HG03196 (cell line): ENCODE results near the gene FHDC1.

ENCODE experiments used
- ATAC-seq: cut with Tn5 transposase; IDR thresholded peaks from one replicate; pipeline ENCODE4 v1.9.1; 2021; ENCODE audit not compliant: unreplicated experiment

FHDC1 gene

GRCh38 chr4:152976212-152976761, 40.2 kb downstream of the FHDC1 start:
- no peak for ATAC-seq

GRCh38 chr4:152979731-152980330, 43.7 kb downstream of the FHDC1 start:
- ATAC-seq: no peak

DNA sequence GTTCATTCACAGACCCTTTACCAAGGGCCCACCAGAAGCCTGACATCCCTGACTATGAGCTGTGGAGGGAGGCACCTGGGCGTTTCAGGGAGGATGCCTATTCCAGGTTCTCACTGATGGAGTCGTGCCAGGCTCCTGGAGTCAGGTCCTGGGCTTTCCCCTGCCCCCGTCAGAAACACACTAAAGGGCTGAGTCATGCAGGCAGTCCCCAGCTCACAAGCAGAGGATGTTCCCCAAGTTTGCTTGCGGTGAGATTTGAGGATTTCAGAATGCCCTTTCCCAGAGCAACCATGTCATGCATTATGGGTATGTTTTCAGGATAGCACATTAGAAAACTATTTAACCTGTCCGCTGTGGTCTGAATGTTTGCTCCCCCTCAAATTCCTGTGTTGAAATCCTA, 45.2 kb downstream of the FHDC1 start:
- no peak for ATAC-seq

DNA sequence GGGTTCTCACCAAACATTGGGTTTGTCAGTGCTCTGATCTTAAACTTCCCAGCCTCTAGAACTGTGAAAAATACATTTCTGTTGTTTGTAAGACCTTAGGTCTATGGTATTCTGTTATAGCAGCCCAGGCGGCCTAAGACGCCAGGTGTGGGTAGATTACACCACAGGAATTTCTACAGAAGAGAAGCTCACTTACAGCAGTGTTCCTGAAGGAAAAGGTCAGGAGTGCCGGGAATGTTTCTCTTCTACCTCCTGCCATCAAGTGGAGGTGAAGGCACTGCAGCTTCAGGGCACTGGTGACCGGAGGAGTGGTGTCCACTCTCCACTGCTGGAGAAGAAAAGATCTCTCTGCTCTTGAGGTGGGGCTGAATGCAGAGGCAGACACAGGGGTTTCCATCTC, 45.7 kb downstream of the FHDC1 start:
- ATAC-seq: no peak

GRCh38 chr4:152983221-152983620, 47.1 kb downstream of the FHDC1 start:
- ATAC-seq: no peak

GRCh38 chr4:152983774-152984411, 47.8 kb downstream of the FHDC1 start:
- ATAC-seq: no peak

GRCh38 chr4:152988721-152989553, 52.8 kb downstream of the FHDC1 start:
- ATAC-seq: no peak

- ATAC-seq: no peak
Measured at GRCh38 chr4:152989554-152989970, 53.4 kb downstream of the FHDC1 start.

GRCh38 chr4:152990471-152991131, 54.5 kb downstream of the FHDC1 start:
- ATAC-seq: no peak

- ATAC-seq: no peak
Measured at GRCh38 chr4:152991398-152991797, 55.3 kb downstream of the FHDC1 start.

DNA sequence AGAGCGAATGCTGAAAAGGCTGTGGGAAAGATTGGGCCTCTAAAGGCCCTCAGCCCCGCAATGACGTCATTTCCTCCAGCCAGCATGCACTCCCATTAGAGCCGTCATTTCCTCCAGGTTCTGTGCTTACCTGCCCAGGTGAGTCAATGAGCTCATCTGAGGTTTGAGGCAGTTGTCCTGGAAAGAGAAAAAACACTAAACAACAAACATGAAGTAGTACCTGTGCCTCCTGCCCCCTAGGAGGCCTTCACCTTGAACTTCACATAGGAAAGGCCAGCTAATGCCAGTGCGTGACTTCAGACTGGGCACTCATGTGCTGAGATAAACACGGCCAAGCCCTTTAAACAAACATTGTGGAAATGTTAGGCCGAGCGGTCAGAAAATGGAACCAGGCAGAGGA, 55.9 kb downstream of the FHDC1 start:
- ATAC-seq: no peak

- ATAC-seq: no peak
Measured at GRCh38 chr4:152992466-152992865, 56.3 kb downstream of the FHDC1 start.

DNA sequence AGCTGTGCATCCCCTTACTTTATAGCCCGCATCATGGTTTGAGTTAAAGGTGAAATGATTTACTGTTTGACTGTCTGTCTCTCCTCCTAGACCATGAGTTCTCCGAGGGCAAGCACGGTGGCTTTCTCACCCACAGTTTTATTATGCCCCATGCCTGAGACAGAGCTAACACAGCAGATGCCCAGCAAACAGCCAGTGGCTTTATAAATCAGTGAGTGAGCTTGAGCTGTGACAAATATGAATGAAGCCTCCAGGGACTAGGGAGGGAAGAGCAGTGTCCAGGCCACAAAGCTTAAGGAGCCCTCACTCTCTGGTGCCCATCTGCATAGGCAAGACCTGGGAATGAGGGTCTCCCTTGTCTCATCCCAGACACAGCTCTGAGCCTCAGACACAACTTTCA, 57.9 kb downstream of the FHDC1 start:
- ATAC-seq: no peak

DNA sequence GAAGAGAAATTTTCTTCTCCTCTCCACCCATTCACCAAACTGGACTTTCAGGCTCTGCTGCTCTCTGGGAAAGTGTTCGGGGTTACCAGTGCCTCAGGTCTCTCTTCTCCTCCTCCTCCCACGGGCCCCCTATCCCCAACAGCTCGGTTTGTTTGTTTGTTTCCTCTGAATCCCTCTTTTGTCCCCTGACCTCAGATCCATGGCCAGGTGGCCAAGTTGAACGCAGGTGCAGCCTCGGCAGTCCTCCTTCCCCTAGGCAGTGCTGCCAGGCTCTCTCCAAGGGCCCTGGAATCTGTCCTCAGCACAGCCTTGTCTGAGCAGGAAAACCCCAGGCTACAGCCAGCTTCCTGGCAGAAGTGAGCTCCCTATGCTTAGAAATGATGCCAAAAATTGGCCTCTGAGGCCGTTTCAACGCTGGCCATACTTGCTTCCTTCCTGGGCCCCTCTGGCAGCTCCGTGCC, 60.0 kb downstream of the FHDC1 start:
- ATAC-seq: no peak

GRCh38 chr4:152996672-152997071, 60.5 kb downstream of the FHDC1 start:
- no peak for ATAC-seq

DNA sequence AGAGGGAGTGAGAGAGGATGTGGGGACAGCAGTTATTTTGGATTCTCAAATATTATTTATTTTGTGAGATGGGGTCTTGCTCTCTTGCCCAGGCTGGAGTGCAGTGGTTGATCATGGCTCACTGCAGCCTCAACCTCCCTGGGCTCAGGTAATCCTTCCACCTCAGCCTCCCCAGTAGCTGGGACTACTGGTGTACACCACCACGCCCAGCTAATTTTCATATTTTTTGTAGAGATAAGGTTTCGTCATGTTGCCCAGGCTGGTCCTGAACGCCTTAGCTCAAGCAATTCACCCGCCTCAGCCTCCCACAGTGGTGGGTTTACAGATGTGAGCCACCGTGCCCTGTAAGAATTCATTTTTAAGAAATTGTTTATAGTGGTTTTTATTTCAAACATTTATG, 61.2 kb downstream of the FHDC1 start:
- no peak for ATAC-seq

DNA sequence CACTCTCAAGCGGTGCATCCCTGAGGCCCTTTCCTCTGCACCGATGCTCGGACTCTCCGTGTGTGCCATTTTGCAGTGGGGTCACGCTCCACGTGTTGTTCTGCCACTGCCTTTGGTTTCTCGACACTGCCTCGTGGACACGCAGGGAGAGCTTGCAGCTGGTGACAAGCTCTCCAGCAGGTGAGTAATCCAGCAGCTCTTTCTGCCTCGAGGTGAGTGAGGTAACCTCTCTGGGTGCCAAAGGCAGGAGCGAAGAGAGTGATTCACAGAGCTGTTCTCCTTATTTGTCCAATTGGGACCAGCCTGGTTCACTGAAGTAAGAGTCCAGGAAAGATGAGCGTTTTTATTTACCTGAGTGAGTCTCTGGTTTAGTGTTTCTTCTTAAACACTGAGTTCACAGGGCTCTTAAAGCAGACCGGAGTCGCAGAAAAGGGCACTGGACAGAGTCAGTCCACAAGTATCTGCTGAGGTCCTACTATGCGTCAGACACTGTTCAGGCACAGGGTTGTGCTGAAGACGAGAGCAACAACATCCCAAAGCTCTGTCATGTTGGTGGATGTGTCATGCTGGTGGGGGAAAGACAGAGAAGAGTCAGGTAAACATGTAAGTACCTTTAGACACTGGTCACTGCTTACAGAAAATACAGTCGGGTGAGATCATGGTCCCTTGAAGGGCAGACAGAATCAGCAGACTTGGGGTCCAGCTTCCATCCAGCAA, 61.8 kb downstream of the FHDC1 start:
- no peak for ATAC-seq

- no peak for ATAC-seq
Measured at GRCh38 chr4:152998861-152999260, 62.7 kb downstream of the FHDC1 start.

- no peak for ATAC-seq
Measured at GRCh38 chr4:152999346-153000075, 63.4 kb downstream of the FHDC1 start.

GRCh38 chr4:153000076-153000420, 63.9 kb downstream of the FHDC1 start:
- ATAC-seq: no peak
